GM18858 (cell line): ENCODE results near the gene PTBP1.

Experiments used
- ATAC-seq: cut with Tn5 transposase; IDR thresholded peaks from one replicate; pipeline ENCODE4 v1.9.1; 2021; ENCODE audit not compliant: unreplicated experiment

The PTBP1 gene

GRCh38 chr19:772063-772462 is 25.2 kb upstream of the PTBP1 start:
- ATAC-seq: no peak

GRCh38 chr19:772730-773436 is 24.4 kb upstream of the PTBP1 start:
- ATAC-seq: no peak

GRCh38 chr19:776549-776948 is 20.7 kb upstream of the PTBP1 start:
- no peak for ATAC-seq

- no peak for ATAC-seq
These were observed 18.2 kb upstream of the PTBP1 start for GRCh38 chr19:778910-779653.

- ATAC-seq: no peak
These were observed 16.3 kb upstream of the PTBP1 start for GRCh38 chr19:780935-781334.

GRCh38 chr19:781800-782184 is 15.5 kb upstream of the PTBP1 start:
- ATAC-seq: no peak

- ATAC-seq: no peak
These were observed 14.9 kb upstream of the PTBP1 start for GRCh38 chr19:782185-782877.

GRCh38 chr19:782878-783668 is 14.2 kb upstream of the PTBP1 start:
- ATAC-seq: no peak

GRCh38 chr19:784541-784940 is 12.7 kb upstream of the PTBP1 start:
- no peak for ATAC-seq

GRCh38 chr19:787536-787935 is 9.7 kb upstream of the PTBP1 start:
- no peak for ATAC-seq

GRCh38 chr19:788686-788982 is 8.6 kb upstream of the PTBP1 start:
- no peak for ATAC-seq

- no peak for ATAC-seq
These were observed 8.1 kb upstream of the PTBP1 start for GRCh38 chr19:788983-789700.

GRCh38 chr19:789701-790060 is 7.6 kb upstream of the PTBP1 start:
- no peak for ATAC-seq

GRCh38 chr19:791007-791566 is 6.2 kb upstream of the PTBP1 start:
- no peak for ATAC-seq

GRCh38 chr19:791567-792305 is 5.5 kb upstream of the PTBP1 start:
- no peak for ATAC-seq

GRCh38 chr19:792306-792885 is 4.9 kb upstream of the PTBP1 start:
- no peak for ATAC-seq

- ATAC-seq: no peak
These were observed 3.4 kb upstream of the PTBP1 start for GRCh38 chr19:793806-794205.

GRCh38 chr19:795073-795611 is 2.1 kb upstream of the PTBP1 start:
- no peak for ATAC-seq
